Measurements from ENCODE around the gene FEZF1. TPM values are rescaled to one million over a fixed set of nuclear protein-coding genes. Genes with fewer than 3 reads are reported as not detected.

Gene FEZF1
- total RNA-seq, 4 donors from 2014 or later = not detected

DNA sequence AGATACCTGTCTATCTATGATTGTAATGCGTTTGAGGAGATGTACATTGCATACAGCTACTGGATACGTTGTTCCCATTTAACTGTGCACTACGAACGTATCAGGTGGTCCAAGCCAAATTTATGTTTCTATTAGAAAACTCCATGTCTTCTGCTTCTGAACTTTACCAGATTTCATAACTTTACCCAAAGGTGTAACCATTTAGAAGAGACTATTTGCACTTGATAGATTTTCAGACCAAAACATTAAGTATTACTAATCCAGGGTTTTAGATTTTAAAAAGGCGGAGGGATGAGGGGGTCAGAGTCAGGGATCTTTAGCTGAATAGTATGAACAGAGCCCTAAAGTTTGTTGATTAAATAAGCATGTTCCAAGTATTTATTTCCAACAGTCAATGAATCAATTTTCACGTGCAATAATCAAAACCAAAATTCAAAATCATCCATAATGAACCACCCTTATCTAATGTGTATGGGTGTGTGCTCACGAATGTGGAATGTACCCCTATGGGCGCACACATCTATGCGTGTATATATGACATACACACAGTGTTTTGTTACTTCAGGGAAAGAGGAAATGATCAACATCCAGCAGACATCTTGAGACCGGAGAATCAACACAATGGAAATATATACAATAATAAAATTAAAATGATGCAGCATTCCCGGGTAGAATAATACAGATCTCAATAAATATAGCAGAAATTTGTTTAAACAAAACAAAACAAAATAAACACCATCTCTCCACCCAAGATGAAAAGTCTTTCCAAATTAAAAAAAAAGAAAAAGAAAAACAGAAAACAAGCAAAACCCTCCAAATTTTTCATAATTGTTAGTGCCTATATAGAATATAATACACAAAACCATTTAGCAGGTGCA lies 3.4 kb downstream of the FEZF1 start:
- Histone ChIP-seq H3K36me3 (no peaks in the 10 kb centered on the region), H3K4me1 (peaks cover 0 to 36% (median 0%) of the 10 kb centered on the region in 4 donors), H3K27me3 (peaks cover 0 to 60% of the 10 kb centered on the region in 2 donors), H3K4me3 (no peak overlapping the region), H3K27ac (no peak overlapping the region), H3K9me3 (peaks cover 0 to 4% (median 0%) of the 10 kb centered on the region in 4 donors)
- TF ChIP-seq, protein P1, sequence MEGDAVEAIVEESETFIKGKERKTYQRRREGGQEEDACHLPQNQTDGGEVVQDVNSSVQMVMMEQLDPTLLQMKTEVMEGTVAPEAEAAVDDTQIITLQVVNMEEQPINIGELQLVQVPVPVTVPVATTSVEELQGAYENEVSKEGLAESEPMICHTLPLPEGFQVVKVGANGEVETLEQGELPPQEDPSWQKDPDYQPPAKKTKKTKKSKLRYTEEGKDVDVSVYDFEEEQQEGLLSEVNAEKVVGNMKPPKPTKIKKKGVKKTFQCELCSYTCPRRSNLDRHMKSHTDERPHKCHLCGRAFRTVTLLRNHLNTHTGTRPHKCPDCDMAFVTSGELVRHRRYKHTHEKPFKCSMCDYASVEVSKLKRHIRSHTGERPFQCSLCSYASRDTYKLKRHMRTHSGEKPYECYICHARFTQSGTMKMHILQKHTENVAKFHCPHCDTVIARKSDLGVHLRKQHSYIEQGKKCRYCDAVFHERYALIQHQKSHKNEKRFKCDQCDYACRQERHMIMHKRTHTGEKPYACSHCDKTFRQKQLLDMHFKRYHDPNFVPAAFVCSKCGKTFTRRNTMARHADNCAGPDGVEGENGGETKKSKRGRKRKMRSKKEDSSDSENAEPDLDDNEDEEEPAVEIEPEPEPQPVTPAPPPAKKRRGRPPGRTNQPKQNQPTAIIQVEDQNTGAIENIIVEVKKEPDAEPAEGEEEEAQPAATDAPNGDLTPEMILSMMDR (IDR thresholded peaks at IDR 0.05) = no peak
- no peak for TF ChIP-seq POLR2A (IDR thresholded peaks at IDR 0.05)
- no peak for DNase-seq

DNA sequence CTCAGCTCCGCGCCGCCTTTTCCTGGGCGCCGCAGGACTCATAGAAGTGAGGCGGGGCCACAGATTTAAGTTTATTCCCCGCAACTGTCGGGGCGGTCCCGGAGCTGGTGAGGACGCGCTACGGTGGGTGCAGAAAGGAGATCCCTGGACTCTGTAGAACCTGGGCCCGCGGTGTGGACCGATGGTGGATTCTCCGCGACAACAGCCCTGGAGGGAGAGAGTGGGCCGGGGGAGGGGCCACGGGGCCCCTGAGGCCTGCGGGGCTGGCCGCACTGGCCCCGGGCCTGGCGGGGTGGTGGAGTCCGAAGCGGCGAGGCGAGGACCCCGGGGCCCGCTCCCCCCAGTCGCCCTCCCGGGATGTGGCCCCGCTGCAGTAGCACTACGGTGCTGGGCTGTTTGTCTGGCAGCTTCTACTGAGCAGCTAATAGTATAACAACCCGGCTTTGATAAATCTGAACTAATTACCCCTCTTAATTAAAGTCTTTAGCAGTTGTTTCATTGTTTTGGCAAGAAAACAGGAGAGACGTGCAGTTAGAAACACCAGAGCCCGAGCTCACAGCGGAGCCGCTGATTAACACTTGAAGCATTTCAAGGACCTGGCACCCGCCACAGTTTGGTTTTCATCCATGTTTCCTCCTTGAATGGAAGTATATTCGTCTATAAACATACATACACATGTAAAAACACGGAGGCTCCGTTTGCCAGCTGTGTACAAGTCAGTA lies 4.2 kb downstream of the FEZF1 start:
- Histone ChIP-seq H3K4me1 (peaks cover 0 to 27% (median 0%) of the 10 kb centered on the region in 4 donors), H3K36me3 (no peaks in the 10 kb centered on the region), H3K27me3 (peaks cover 0 to 52% of the 10 kb centered on the region in 2 donors), H3K27ac (no peak overlapping the region), H3K4me3 (peak overlapping the region in 1 of 4 donors; percentile 22), H3K9me3 (peaks cover 0 to 4% (median 0%) of the 10 kb centered on the region in 4 donors)
- no peak for DNase-seq
- no peak for TF ChIP-seq POLR2A (IDR thresholded peaks at IDR 0.05)
- TF ChIP-seq, protein P1 (IDR thresholded peaks at IDR 0.05) = no peak

DNA sequence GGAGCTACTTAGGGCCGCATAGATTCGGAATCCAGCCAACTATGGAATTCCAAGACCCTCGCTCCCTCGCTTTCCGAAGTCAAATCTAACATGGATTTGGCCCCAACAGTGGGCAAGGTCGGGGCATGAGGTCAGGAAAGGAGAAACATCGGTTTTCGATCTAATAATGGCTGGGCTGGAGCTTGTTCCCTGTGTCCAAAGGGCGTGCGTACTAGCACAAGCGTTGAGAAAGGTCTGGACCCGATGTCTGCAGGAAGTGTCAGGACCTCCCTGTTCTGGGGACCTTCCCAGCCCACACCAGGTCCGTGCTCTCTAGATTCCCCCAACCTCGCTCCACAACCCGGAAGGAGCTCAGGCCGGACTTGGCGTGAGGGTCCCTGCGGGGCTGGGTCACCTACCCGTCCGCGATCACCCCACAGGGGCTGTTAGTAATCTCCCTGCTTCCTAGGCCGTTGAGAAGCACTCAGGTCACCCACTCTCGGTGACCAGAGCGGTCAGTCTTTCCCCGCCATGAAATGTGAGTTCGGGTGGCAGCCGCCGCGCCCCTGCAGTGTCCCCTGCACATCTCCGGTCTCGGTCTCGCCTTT lies 4.8 kb downstream of the FEZF1 start:
- peaks cover 0 to 45% of the 10 kb centered on the region in 2 donors for H3K27me3 ChIP-seq
- DNase-seq = no peak
- H3K27ac ChIP-seq = no peak overlapping the region
- peak overlapping the region in 1 of 4 donors; percentile 22 for H3K4me3 ChIP-seq
- TF ChIP-seq, protein P1 (IDR thresholded peaks at IDR 0.05) = no peak
- no peak for TF ChIP-seq POLR2A (IDR thresholded peaks at IDR 0.05)
- peaks cover 0 to 4% (median 0%) of the 10 kb centered on the region in 4 donors for H3K9me3 ChIP-seq
- H3K4me1 ChIP-seq = peaks cover 0 to 21% (median 0%) of the 10 kb centered on the region in 4 donors
- no peaks in the 10 kb centered on the region for H3K36me3 ChIP-seq

DNA sequence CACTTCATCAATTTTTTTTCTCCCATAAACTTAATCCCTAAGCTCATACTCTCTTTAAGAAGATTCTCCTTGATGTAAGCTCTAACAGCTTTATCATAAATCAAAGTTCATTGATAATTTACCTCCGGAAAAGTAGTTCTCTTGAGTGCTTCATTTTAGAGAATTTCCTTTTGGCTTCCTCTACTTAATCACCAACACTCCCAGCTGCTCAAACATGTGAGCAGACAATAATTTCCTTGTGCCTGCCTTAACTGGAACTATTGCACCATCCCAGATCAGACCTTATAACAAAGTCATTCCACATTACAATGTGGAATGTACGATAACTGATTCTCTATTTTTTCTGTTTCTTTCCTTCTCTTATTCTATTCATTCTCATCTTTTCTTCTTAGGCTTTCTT lies 5.9 kb downstream of the FEZF1 start:
- Histone ChIP-seq H3K4me3 (no peak overlapping the region), H3K36me3 (no peaks in the 10 kb centered on the region), H3K27ac (no peak overlapping the region), H3K27me3 (peaks cover 0 to 34% of the 10 kb centered on the region in 2 donors), H3K4me1 (peaks cover 0 to 11% (median 0%) of the 10 kb centered on the region in 4 donors), H3K9me3 (no peaks in the 10 kb centered on the region)
- no peak for DNase-seq
- TF ChIP-seq POLR2A (IDR thresholded peaks at IDR 0.05) = no peak
- TF ChIP-seq, protein P1 (IDR thresholded peaks at IDR 0.05) = no peak

DNA sequence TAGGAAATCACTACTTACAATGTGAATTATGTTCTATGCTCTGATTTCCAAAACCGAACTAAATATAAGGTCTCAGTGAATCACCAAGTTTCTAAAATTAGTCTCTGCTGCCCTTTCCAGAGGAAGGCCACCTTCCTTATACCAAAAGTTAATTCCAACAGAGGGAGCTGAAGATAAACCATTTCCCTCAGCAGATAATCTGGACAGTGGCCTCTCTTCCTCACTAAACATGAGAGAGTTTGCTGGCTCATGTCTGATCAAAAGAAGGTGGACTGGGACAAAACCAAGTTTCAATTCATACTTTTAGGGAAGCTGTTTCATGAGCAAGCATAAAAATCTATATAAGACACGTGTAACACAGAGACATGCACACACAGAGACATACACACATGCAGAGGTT lies 6.4 kb downstream of the FEZF1 start:
- H3K27ac ChIP-seq = no peak overlapping the region
- peaks cover 0 to 8% (median 0%) of the 10 kb centered on the region in 4 donors for H3K4me1 ChIP-seq
- no peak overlapping the region for H3K4me3 ChIP-seq
- H3K27me3 ChIP-seq = peaks cover 0 to 31% of the 10 kb centered on the region in 2 donors
- no peak for TF ChIP-seq POLR2A (IDR thresholded peaks at IDR 0.05)
- TF ChIP-seq, protein P1 (IDR thresholded peaks at IDR 0.05) = no peak
- no peaks in the 10 kb centered on the region for H3K9me3 ChIP-seq
- no peaks in the 10 kb centered on the region for H3K36me3 ChIP-seq
- no peak for DNase-seq
